GM19043 (cell line): ENCODE measurements around the gene CCSER1.
"Not testable (repeated sequence)": the region's sequence is repeated elsewhere in the genome, so short reads cannot be mapped to it uniquely, and the experiment has no call there.

Experiments used
- ATAC-seq: cut with Tn5 transposase; IDR thresholded peaks from one replicate; pipeline ENCODE4 v1.9.1; 2021; ENCODE audit warnings: low read depth; ENCODE audit not compliant: unreplicated experiment

CCSER1 gene

DNA sequence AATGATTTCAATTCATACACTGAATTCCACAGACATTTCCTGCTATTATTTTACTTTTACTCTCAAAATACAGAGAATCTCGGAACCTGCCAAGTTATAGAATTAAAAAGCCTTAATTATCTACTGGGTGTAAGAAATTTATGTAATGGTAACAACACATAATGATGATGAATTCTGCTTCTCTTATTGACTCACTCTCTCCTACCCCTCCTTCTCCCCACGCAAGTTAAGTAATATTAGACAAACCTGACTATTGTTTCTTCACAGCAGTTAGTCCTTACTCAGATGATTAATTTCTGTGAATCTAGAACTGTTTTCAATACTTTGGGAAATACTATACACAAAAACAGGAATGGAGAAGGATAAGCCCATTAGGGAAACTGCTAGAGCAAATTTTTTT is 762.0 kb downstream of the CCSER1 start:
- ATAC-seq: no peak

DNA sequence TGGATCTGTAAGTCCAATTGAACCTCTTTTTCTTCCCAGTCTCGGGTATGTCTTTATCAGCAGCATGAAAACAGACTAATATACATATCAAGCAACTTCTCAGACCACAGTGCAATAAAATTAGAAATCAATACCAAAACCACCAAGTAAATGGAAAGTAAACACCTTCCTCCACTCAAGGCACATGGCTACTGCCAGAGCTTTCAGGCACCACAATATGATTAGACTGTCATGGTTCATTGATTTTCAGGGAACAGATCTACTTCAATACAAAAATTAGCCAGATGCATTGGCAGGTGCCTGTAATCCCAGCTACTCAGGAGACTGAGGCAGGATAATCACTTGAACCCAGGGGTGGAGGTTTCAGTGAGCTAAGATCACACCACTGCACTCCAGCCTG is 776.2 kb downstream of the CCSER1 start:
- ATAC-seq: not testable (repeated sequence)

DNA sequence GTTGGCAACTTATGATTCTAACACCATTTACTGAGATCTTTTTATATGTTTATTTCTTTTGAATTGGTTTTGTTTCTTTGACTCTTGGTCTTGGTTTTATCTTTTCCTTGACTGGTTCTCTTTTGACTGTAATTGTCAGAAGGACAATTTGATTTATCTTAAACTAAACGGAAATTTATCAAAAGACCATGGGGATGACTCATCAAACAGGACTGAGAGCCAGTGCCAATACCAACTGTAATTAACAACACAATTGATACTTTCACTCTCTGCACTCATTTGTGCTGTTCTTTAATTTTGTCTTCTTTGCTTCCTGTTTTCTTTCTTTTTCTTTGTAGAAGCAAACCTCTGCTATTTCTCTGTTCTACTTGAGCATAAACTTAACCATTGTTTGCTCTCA is 776.8 kb downstream of the CCSER1 start:
- no peak for ATAC-seq

DNA sequence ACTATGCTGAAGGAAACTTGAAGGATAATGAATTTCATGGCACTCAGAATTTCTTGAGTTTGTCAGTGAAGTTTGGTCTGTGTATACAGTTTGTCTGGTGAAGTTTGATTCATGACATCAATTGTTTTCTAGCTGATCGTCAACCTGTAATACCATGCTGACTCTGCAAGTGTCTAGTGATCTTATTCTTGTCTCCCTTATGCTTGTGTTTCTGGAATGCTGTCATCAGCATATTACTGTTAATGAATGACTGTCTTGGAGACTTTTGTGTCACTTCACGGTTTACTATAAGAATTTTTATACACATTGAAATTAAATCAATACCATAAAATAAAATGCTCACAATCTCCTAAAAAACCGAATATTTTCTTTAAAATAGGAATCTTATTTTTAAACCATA is 779.0 kb downstream of the CCSER1 start:
- ATAC-seq: no peak

DNA sequence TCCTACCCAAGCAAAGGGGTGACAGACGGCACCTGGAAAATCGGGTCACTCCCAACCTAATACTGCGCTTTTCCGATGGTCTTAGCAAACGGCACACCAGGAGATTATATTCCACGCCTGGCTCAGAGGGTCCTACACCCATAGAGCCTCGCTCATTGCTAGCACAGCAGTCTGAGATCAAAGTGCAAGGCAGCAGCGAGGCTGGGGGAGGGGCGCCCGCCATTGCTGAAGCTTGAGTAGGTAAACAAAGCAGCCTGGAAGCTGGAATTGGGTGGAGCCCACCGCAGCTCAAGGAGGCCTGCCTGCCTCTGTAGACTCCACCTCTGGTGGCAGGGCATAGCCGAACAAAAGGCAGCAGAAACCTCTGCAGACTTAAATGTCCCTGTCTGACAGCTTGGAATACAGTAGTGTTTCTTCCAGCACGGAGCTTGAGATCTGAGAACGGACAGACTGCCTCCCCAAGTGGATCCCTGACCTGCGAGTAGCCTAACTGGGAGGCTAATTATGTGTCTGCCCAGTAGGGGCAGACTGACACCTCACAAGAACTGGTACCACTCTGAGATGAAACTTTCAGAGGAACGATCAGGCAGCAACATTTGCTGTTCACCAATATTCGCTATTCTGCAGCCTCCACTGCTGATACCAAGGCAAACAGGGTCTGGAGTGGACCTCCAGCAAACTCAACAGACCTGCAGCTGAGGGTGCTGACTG is 784.7 kb downstream of the CCSER1 start:
- ATAC-seq: not testable (repeated sequence)

GRCh38 chr4:90922174-90922573 is 795.0 kb downstream of the CCSER1 start:
- no peak for ATAC-seq

- no peak for ATAC-seq
Measured at GRCh38 chr4:90926957-90927356, 799.8 kb downstream of the CCSER1 start.

DNA sequence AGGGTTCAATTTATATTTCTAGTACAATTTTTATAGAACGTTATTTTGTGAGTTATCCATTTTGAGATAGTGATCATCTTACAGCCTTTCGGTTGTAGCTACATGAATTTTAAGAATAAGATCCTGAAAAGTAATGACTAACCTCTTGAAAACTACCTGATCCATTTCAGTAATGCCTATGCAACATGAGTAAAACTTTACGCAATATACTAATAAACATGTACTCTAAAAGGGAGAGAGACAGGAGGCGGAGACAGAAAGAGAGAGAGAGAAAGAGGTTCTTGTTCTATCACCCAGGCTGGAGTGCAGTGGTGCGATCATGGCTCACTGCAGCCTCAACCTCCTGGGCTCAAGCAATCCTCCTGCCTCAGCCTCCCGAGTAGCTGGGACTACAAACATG is 816.1 kb downstream of the CCSER1 start:
- ATAC-seq: no peak

- ATAC-seq: no peak
Measured at GRCh38 chr4:90946945-90947344, 819.8 kb downstream of the CCSER1 start.

- ATAC-seq: no peak
Measured at GRCh38 chr4:90950385-90950841, 823.2 kb downstream of the CCSER1 start.

- ATAC-seq: no peak
Measured at GRCh38 chr4:90951037-90951436, 823.8 kb downstream of the CCSER1 start.

- ATAC-seq: no peak
Measured at GRCh38 chr4:90958256-90958895, 831.2 kb downstream of the CCSER1 start.

DNA sequence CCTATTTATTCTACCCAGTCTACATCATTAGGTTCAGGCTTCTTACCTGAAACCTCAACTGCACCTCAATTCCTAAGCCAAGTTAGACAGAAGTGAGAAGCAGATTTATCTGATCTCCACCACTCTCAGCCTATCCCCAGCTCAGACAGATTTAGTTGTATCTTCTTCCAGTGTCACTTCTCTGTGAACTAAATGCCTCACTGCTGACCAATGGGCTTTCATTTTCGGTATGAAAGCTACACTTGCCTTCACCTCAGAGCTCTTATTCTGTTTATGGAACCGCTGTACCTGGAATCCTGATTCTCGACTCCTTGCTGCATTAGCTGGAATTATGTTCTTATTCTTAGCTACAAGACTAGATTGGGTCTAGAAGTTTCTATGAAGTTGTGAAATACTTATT is 833.2 kb downstream of the CCSER1 start:
- no peak for ATAC-seq

GRCh38 chr4:90960840-90961239 is 833.6 kb downstream of the CCSER1 start:
- ATAC-seq: no peak

DNA sequence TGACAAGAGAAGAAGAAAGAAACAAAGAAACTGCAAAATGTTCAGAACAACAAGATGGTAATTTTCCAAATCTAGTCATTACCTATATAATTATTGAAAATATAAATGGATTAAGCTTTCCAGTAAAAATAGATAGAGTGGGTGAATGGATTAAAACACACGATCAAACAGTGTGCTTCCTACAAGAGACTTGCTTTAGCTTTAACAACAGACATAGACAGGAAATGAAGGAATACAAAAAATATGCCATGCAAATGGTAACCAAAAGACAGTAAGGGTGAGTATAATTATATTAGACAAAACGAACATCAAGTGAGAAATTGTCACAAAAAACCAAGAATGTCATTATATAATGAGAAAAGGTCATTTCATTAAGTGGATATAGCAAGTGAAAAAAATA is 842.8 kb downstream of the CCSER1 start:
- ATAC-seq: no peak

GRCh38 chr4:90977726-90978125 is 850.5 kb downstream of the CCSER1 start:
- ATAC-seq: no peak

DNA sequence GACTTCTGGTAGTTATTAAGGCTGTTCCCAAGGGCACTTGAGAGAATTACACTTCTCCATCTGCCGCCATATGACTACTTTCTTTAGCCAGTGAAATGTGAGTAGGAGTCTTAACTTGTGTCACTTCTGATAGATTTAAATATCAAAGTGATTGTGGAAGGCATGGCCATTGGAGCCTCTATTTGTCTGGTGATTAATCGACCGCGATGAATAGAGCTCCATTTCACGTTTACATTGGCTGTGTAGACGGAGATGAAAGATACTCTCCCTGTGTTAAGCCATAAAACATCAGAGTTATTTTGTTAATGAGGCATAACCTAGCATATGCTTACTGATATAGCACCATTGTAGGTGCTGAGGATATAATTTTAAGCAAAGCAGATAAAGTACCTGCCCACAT is 852.4 kb downstream of the CCSER1 start:
- ATAC-seq: no peak

DNA sequence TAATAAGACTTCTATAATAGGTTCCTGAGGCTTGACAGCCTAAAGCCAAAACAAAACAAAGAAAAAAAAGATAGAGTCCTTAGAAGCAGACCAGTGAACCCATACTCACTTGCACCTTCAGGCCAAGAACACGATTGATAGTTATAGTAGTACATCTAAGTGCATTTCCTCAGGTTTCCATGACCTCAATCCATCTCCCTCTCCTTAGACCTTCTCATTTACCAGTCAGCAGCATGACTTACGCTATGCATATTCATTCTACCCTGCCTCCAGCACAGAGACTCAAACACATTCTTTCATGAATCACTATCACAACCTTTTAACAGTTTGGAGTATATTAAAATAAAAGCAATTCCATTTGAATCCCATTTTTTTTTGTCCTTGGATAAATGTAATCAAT is 855.6 kb downstream of the CCSER1 start:
- no peak for ATAC-seq

GRCh38 chr4:90990284-90990683 is 863.1 kb downstream of the CCSER1 start:
- ATAC-seq: no peak

- ATAC-seq: no peak
Measured at GRCh38 chr4:90992213-90992612, 865.0 kb downstream of the CCSER1 start.

DNA sequence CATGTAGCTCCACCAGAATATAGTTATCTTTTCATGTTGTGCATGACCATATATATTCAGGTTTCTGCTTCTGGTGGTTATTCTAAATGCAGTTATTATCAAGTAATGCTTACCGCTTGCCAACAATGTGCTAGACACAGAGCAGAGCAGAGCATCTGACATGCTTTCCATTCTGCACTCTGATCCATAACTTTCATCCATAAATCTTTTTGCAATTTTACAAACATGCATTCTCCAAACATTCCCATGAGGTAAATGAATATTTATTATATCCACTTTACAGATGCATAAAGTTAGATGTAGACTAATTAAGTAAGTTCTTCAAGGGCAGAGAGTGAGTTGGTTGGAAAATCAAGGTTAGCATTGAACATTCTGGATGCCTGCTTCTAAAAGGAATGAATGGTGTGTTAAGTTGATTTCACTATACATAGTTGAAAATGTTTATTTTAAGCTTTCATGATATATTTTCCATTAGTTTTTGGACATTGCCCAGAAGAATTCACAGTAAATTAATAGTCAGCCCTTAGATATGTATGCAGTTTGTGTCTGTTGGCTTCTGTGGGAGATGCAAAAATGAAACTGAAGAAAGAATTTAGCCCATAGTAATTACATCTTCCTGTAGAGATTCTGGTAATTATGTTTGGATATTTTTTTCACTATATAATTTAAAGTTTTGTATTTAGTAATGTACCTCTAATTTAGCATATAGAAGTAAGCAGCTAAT is 867.8 kb downstream of the CCSER1 start:
- no peak for ATAC-seq

DNA sequence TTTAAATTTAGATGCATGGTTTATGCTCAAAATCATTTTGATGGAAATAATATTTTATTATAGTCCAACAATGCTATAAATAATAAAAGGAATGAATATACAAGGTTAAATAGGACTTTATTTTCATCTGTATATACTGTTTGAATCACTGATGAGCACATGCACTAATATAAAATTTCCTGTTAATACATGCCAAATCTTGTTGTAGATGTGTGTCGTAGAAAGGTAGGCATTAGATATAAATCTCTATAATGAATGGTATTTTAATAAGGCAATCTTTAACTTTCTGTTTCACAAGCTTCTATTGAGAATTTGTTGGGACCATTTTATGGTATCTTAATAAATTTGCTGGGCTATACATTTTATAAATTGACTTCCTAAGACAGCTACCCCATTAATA is 868.8 kb downstream of the CCSER1 start:
- no peak for ATAC-seq
